GM18870 (cell line): Measurements from ENCODE around the gene CAMTA1.

Experiments
- ATAC-seq: cut with Tn5 transposase; IDR thresholded peaks from one replicate; pipeline ENCODE4 v1.9.1; 2021; ENCODE audit warnings: moderate library complexity; ENCODE audit not compliant: unreplicated experiment

The CAMTA1 gene

GRCh38 chr1:7749126-7749525 is 963.9 kb downstream of the CAMTA1 start:
- ATAC-seq, result no peak

- no peak for ATAC-seq
Observed at GRCh38 chr1:7751174-7751573, 965.9 kb downstream of the CAMTA1 start.

GRCh38 chr1:7752512-7753417 is 967.5 kb downstream of the CAMTA1 start:
- ATAC-seq, result no peak

DNA sequence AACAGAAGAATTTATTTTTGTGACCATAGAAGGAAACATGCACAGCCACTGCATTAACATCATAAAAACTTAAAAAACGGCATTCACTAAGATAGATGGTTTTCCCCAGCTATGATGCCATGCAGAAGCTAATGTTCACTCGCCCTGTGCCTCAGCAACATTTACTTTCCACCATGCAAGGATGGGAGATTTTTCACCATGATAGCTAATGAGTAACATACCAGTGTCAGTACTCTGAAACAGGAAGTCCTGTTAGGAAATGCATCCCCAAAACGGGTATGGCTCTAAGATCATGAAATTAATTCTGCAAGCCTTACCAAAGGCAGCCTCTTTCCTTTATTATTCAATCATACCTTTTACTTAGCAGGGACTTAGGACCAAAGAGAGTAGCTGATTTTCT is 968.4 kb downstream of the CAMTA1 start:
- no peak for ATAC-seq

DNA sequence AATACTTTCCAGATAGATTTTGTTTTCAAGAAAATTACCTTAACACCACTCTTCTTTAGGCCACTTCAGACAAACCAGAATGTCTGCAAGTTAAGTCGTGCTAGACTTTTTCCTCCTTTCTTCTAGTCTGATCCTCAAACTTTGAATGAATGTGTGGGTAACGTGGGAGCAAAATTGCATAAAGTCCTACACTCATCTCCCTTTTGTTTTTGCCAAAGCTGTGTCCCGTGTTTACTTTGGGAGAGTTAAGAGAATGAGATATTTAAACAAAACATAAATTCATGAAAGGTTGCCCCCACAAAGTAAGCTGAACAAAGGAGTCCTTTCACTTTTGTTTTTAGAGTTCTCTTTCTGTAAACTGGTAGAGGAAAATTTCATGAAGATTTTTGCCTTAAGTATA is 969.0 kb downstream of the CAMTA1 start:
- ATAC-seq, result no peak

DNA sequence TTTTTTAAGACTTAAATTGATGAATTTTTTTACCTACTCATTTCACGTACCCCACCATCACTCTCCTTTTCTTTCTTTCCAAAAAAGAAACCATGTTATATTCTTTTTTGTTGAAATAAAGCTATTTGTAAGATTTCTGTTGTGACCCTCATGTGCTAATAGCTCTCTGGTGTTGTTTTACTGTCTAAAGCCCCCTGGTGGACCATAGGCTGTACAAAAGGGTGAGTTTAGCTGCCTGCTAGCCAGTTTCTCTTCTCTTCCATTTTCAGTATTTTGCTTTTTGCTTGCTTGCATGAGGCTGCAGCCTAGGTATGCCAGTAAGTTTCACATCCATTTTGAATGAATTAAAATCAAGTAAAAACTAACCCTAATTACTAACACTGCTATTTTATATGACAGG is 970.2 kb downstream of the CAMTA1 start:
- no peak for ATAC-seq

GRCh38 chr1:7760245-7760644 is 975.0 kb downstream of the CAMTA1 start:
- no peak for ATAC-seq

GRCh38 chr1:7761103-7761502 is 975.8 kb downstream of the CAMTA1 start:
- no peak for ATAC-seq

DNA sequence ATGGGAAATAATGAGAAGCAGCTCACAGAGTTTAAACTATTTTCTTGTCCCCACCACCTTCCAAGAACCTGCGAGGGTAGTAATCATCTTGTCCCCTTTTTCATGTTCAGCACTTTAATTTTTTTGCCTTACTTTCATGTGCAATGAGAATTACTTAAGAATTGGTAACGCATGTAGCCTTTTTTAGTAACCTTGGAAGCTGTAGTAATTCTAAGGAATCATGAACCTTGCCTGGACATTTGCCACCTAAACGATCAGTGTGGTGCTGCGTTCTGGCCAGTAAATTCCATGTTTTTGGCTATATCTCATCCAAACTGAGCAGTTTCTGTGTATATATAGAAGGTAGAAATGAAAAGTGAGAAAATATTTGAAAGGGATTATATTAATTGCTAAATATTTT is 981.9 kb downstream of the CAMTA1 start:
- ATAC-seq, result no peak

DNA sequence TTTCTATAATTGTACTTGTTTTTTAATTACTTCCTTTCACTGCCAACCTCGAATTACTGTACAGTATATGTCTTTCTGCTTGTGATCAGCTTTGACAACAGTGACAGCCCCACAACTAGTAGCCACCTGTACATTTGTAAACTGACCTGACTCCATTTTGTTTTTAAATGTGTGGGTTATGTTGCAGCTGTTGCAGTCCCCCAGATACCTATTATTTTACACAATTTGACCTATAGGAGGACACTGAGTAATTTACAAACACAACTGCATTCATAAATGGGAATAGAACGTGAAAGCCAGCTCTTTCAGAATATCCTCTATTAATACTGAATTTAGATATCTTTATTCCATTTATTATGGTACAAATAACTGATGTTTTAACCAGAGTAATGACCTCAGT is 983.3 kb downstream of the CAMTA1 start:
- ATAC-seq, result no peak

GRCh38 chr1:7769673-7770412 is 984.6 kb downstream of the CAMTA1 start:
- no peak for ATAC-seq

DNA sequence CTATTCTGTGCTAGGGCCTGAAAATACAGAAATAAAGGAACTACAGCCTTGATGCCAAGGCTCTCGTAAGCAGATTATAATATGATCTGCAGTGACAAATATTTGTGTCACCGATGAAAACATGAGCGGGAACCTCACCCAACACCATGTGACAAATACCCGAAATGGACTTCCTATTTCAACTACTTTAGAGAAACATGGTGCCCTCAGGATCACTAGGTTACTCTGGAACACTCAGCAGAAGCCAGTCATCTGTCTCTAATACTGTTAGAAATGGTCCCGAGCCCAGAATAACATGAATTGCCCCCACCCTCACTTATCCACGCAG is 985.4 kb downstream of the CAMTA1 start:
- ATAC-seq, result no peak

DNA sequence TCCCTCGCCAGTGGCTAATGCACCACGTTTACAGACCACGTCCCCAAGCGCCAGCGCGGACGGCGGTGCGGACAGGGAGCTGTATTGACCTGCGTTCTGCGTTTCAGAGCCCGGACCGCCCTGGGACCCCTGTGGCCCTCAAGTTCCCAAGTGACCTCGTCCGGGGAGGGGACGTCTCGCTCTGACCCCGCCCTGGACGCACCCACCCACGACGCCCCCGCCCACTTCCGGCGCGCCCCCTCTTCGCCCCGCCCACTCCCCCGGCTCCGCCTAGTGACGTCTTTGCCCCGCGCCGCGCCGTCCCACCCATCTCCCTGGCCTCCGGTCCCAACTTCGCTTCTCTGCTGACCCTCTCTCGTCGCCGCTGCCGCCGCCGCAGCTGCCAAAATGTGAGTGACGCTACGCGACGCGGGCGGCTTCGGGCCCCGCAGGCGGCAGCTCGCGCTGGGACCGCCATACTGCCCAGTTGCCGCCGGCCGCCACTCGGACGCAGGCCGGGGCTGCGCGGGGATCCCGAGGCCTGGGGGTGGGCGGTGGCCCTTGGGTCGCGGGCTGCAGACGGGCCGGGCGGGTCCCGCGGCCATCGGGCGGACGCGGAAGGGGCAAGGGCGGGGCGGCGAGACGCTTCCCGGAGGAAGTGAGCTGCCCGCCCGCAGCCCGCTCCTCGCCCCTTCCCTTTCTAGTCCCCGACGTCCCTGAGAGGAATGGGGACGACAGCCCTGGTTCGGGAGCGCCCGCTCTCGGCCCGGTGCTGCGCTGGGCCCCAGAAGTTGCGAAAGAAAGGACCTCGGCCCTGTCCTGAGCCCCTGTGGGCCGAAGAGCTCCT is 986.0 kb downstream of the CAMTA1 start, which contains the start of gene VAMP3:
VAMP3 (plus strand) TSS at position 300 of the 826 bp plus-strand sequence; CDS start at position 388, 88 bp downstream.
- no peak for ATAC-seq

DNA sequence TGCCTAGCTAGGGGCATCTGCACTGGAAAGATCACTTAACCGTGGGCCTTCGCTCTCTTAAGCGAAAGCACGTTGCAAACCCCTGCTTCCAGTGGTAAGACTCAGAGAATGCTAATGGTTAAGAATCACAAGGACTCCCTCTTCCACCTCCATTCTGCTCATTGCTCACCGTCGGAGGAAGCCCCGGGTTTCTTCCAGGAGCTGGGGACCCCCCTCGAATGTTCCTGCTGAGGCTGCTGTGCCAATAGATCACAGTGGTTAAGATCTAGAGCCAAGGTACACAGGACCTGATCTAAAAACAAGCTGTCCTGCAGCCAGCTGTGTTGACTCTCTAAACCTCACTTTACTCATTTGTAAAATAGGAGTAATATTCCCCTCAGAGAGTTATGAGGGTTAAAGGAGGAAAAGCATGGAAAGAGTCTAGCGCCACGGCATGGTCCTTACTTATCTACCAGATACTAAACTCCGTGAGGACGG is 986.6 kb downstream of the CAMTA1 start:
- no peak for ATAC-seq

DNA sequence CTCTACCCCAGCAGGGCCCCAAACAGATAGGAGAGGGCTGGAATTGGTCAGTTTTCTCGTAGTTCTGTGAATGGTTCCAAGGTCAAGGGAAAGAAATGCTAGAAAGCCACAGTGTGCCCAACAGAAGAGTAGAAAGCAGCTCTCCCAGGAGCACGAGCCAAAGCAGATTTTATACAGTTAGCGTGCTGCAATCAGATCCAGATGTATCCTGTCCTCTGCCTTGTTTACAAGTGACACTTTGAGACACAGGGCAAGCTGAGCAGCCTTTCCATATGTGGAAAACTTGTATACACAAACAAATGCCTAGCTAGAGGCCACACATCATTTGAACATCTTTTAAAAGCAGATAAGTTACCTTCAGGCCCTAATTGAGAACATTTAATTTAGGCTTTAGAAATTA is 992.3 kb downstream of the CAMTA1 start:
- ATAC-seq, result no peak

GRCh38 chr1:7778133-7778628 is 992.9 kb downstream of the CAMTA1 start:
- no peak for ATAC-seq

- ATAC-seq, result no peak
Observed at GRCh38 chr1:7780976-7781375, 995.7 kb downstream of the CAMTA1 start.

DNA sequence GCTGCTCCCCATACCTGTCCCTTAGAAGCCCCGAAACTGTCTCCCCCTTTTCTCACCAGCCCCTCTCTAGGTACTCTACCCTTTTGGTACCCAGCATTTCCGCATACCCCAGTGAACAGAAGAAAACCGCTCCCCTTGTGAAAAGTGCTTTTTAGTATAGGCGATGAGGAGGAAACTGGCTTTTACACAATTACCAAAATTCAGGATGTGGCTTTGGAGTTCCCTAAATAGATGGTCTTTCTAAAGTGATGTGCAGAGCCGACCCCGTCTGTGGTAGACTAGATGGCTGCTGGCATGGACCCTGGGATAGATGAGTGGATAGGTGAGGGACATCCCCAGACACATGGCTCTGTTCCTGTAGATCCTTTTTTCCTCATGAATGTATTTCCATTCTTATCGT is 996.2 kb downstream of the CAMTA1 start:
- no peak for ATAC-seq

GRCh38 chr1:7781923-7782495 is 996.8 kb downstream of the CAMTA1 start:
- no peak for ATAC-seq

GRCh38 chr1:7783178-7783711 is 998.0 kb downstream of the CAMTA1 start:
- no peak for ATAC-seq
